ENCODE results near the gene XXYLT1.

XXYLT1 gene

GRCh38 chr3:195270079-195270816 lies 711 bp downstream of the XXYLT1 start:
- Histone ChIP-seq H3K9me2 (ENCODE audit: low read depth, low read length) (no peaks in the 10 kb centered on the region), H3K36me3 (ENCODE audit: insufficient read depth, low read length) (peaks cover 10% of the 10 kb centered on the region; the same call in 1 of the 2 replicates), H3K4me3 (ENCODE audit: low read depth, low read length, poor library complexity, severe bottlenecking) (peak overlapping the region; percentile 74), H3K27me3 (ENCODE audit: insufficient read depth, low read length) (no peaks in the 10 kb centered on the region), H3F3A (ENCODE audit: insufficient read depth, low read length) (0 out of 2 replicates have a peak, but pooled peaks cover 3% of the 10 kb centered on the region), H3K9ac (ENCODE audit: low read length) (peak overlapping the region; percentile 83), H3K79me2 (ENCODE audit: insufficient read depth, low read length) (no peaks in the 10 kb centered on the region), H3K9me3 (ENCODE audit: low read length) (no peaks in the 10 kb centered on the region), H3K27ac (ENCODE audit: low read depth, low read length, poor library complexity, severe bottlenecking) (no peak overlapping the region), H3K4me1 (ENCODE audit: insufficient read depth, low read length, severe bottlenecking) (peaks cover 22% of the 10 kb centered on the region), H4K20me1 (ENCODE audit: insufficient read depth, low read length) (no peaks in the 10 kb centered on the region), H2AFZ (ENCODE audit: low read length) (no peak overlapping the region), H3K4me2 (ENCODE audit: low read length) (peak overlapping the region; percentile 97)
- TF ChIP-seq CTCF (IDR thresholded peaks at IDR 0.05; ENCODE audit: low read length) (no peak), EZH2 (IDR thresholded peaks at IDR 0.05; ENCODE audit: borderline replicate concordance, low read length) (no peak)

GRCh38 chr3:195269375-195270078 lies 1.4 kb downstream of the XXYLT1 start:
- Histone ChIP-seq H3K79me2 (ENCODE audit: insufficient read depth, low read length) (no peaks in the 10 kb centered on the region), H3K4me3 (ENCODE audit: low read depth, low read length, poor library complexity, severe bottlenecking) (peak overlapping the region; percentile 74), H3K9me2 (ENCODE audit: low read depth, low read length) (no peaks in the 10 kb centered on the region), H3F3A (ENCODE audit: insufficient read depth, low read length) (0 out of 2 replicates have a peak, but pooled peaks cover 3% of the 10 kb centered on the region), H3K9ac (ENCODE audit: low read length) (peak overlapping the region; percentile 83; the same call in 1 of the 2 replicates), H3K9me3 (ENCODE audit: low read length) (no peaks in the 10 kb centered on the region), H3K4me2 (ENCODE audit: low read length) (peak overlapping the region; percentile 97), H3K36me3 (ENCODE audit: insufficient read depth, low read length) (peaks cover 10% of the 10 kb centered on the region; the same call in 1 of the 2 replicates), H3K4me1 (ENCODE audit: insufficient read depth, low read length, severe bottlenecking) (peaks cover 22% of the 10 kb centered on the region), H4K20me1 (ENCODE audit: insufficient read depth, low read length) (no peaks in the 10 kb centered on the region), H3K27ac (ENCODE audit: low read depth, low read length, poor library complexity, severe bottlenecking) (no peak overlapping the region), H3K27me3 (ENCODE audit: insufficient read depth, low read length) (no peaks in the 10 kb centered on the region), H2AFZ (ENCODE audit: low read length) (no peak overlapping the region)
- TF ChIP-seq CTCF (IDR thresholded peaks at IDR 0.05; ENCODE audit: low read length), result no peak

GRCh38 chr3:195268576-195269309 lies 2.2 kb downstream of the XXYLT1 start:
- Histone ChIP-seq H3K4me3 (ENCODE audit: low read depth, low read length, poor library complexity, severe bottlenecking) (no peak overlapping the region), H4K20me1 (ENCODE audit: insufficient read depth, low read length) (no peaks in the 10 kb centered on the region), H2AFZ (ENCODE audit: low read length) (no peak overlapping the region), H3K27ac (ENCODE audit: low read depth, low read length, poor library complexity, severe bottlenecking) (no peak overlapping the region), H3F3A (ENCODE audit: insufficient read depth, low read length) (no peaks in the 10 kb centered on the region), H3K9me3 (ENCODE audit: low read length) (no peaks in the 10 kb centered on the region), H3K4me2 (ENCODE audit: low read length) (no peak overlapping the region), H3K79me2 (ENCODE audit: insufficient read depth, low read length) (no peaks in the 10 kb centered on the region), H3K4me1 (ENCODE audit: insufficient read depth, low read length, severe bottlenecking) (peaks cover 22% of the 10 kb centered on the region), H3K9ac (ENCODE audit: low read length) (no peak overlapping the region), H3K27me3 (ENCODE audit: insufficient read depth, low read length) (no peaks in the 10 kb centered on the region), H3K36me3 (ENCODE audit: insufficient read depth, low read length) (peaks cover 10% of the 10 kb centered on the region; the same call in 1 of the 2 replicates), H3K9me2 (ENCODE audit: low read depth, low read length) (no peaks in the 10 kb centered on the region)
- no peak for TF ChIP-seq CTCF (IDR thresholded peaks at IDR 0.05; ENCODE audit: low read length)
- TF ChIP-seq EZH2 (IDR thresholded peaks at IDR 0.05; ENCODE audit: borderline replicate concordance, low read length), result no peak
